SK-N-SH (cell line): ENCODE data around the gene C15orf39.

Source experiments
- CTCF ChIP-seq: fragments of 200-600 bp; sonication (generic); IDR thresholded peaks from 2 replicates; pipeline ENCODE4 v1.6.1; 2017; ENCODE audit warnings: antibody characterized with exemption, mild to moderate bottlenecking, moderate library complexity
- FOSL2 ChIP-seq: IDR thresholded peaks from 2 replicates; pipeline ENCODE4 v1.4.0; 2012; ENCODE audit warnings: low read depth, mild to moderate bottlenecking, moderate library complexity, borderline replicate concordance

GRCh38 chr15:75237316-75237982, 35.8 kb downstream of the C15orf39 start:
- TF ChIP-seq FOSL2 (no peak), CTCF (no peak)
